MM.1S (cell line): ENCODE measurements around the gene NGB.

Experiments used
- DNase-seq: peaks from one replicate; pipeline ENCODE4 v3.0.0-alpha.2; 2015
- H2AFZ ChIP-seq: fragments of 300-600 bp; sonication (generic); 2 replicates; pipeline ENCODE4 v1.6.0; 2016; ENCODE audit warnings: antibody characterized with exemption, low read length
- H3F3A ChIP-seq: fragments of 300-600 bp; sonication (generic); 2 replicates; pipeline ENCODE4 v1.6.1; 2016; ENCODE audit warnings: mild to moderate bottlenecking, antibody characterized with exemption, low read length, moderate library complexity, mixed read lengths; ENCODE audit not compliant: insufficient read depth
- H3K27ac ChIP-seq: fragments of 300-600 bp; sonication (generic); 2 replicates; pipeline ENCODE4 v1.5.1; 2016; ENCODE audit warnings: mild to moderate bottlenecking, low read length
- H3K27me3 ChIP-seq: fragments of 300-600 bp; sonication (generic); replicated peaks from 2 replicates; pipeline ENCODE4 v1.6.0; 2016; ENCODE audit warnings: low read length; ENCODE audit not compliant: insufficient read depth
- H3K36me3 ChIP-seq: fragments of 300-600 bp; sonication (generic); replicated peaks from 2 replicates; pipeline ENCODE4 v1.6.1; 2016; ENCODE audit warnings: mild to moderate bottlenecking, low read length, mixed read lengths; ENCODE audit not compliant: insufficient read depth
- H3K4me1 ChIP-seq: fragments of 300-600 bp; sonication (generic); 2 replicates; pipeline ENCODE4 v1.6.1; 2016; ENCODE audit warnings: low read length, mixed read lengths
- H3K4me2 ChIP-seq: fragments of 300-600 bp; sonication (generic); 2 replicates; pipeline ENCODE4 v1.6.0; 2016; ENCODE audit warnings: low read depth, low read length
- H3K4me3 ChIP-seq: fragments of 300-600 bp; sonication (generic); 2 replicates; pipeline ENCODE4 v1.5.1; 2016; ENCODE audit warnings: low read length, mixed read lengths
- H3K79me2 ChIP-seq: fragments of 300-600 bp; sonication (generic); 2 replicates; pipeline ENCODE4 v1.6.1; 2016; ENCODE audit warnings: mixed run types, low read length, mixed read lengths
- H3K9ac ChIP-seq: fragments of 300-600 bp; sonication (generic); 2 replicates; pipeline ENCODE4 v1.6.1; 2016; ENCODE audit warnings: low read length, mixed read lengths
- H3K9me2 ChIP-seq: fragments of 300-600 bp; sonication (generic); replicated peaks from 2 replicates; pipeline ENCODE4 v1.6.1; 2016; ENCODE audit warnings: mild to moderate bottlenecking, low read length, mixed read lengths; ENCODE audit not compliant: insufficient read depth
- H3K9me3 ChIP-seq: fragments of 300-600 bp; sonication (generic); replicated peaks from 2 replicates; pipeline ENCODE4 v1.6.1; 2016; ENCODE audit warnings: mild to moderate bottlenecking, low read length, mixed read lengths; ENCODE audit not compliant: insufficient read depth
- H4K20me1 ChIP-seq: fragments of 300-600 bp; sonication (generic); 2 replicates; pipeline ENCODE4 v1.6.1; 2016; ENCODE audit warnings: mild to moderate bottlenecking, low read length, moderate library complexity, mixed read lengths; ENCODE audit not compliant: insufficient read depth
- CTCF ChIP-seq: fragments of 300-600 bp; sonication (generic); IDR thresholded peaks from 2 replicates; pipeline ENCODE4 v1.5.1; 2016; ENCODE audit warnings: antibody characterized with exemption, low read length, mixed read lengths
- EZH2 ChIP-seq: fragments of 300-600 bp; sonication (generic); optimal IDR thresholded peaks from 2 replicates; pipeline ENCODE3; 2017; ENCODE audit warnings: low read depth, mild to moderate bottlenecking, antibody characterized with exemption, low read length, mixed read lengths
- EZH2phosphoT487 ChIP-seq: fragments of 300-600 bp; sonication (generic); IDR thresholded peaks from 2 replicates; pipeline ENCODE4 v1.6.1; 2018; ENCODE audit warnings: antibody characterized with exemption, low read length

The NGB gene

GRCh38 chr14:77220246-77221017 is 50.6 kb downstream of the NGB start:
- Histone ChIP-seq H3K9me3 (no peaks in the 10 kb centered on the region), H2AFZ (no peak overlapping the region), H3K79me2 (no peaks in the 10 kb centered on the region), H3K9me2 (no peaks in the 10 kb centered on the region), H3K4me1 (no peaks in the 10 kb centered on the region), H3F3A (no peaks in the 10 kb centered on the region), H3K4me3 (no peak overlapping the region), H4K20me1 (no peaks in the 10 kb centered on the region), H3K4me2 (no peak overlapping the region), H3K9ac (no peak overlapping the region), H3K27ac (no peak overlapping the region), H3K27me3 (no peaks in the 10 kb centered on the region), H3K36me3 (no peaks in the 10 kb centered on the region)
- no peak for TF ChIP-seq CTCF
- no peak for TF ChIP-seq EZH2
- no peak for TF ChIP-seq EZH2phosphoT487
- DNase-seq: no peak

GRCh38 chr14:77219591-77219990 is 51.4 kb downstream of the NGB start:
- H3K27me3 ChIP-seq: no peaks in the 10 kb centered on the region
- no peaks in the 10 kb centered on the region for H3K9me2 ChIP-seq
- H3F3A ChIP-seq: no peaks in the 10 kb centered on the region
- H3K36me3 ChIP-seq: no peaks in the 10 kb centered on the region
- TF ChIP-seq EZH2: no peak
- no peak for TF ChIP-seq CTCF
- no peak for TF ChIP-seq EZH2phosphoT487
- no peak overlapping the region for H3K9ac ChIP-seq
- H3K4me1 ChIP-seq: no peaks in the 10 kb centered on the region
- no peak overlapping the region for H3K4me2 ChIP-seq
- no peak overlapping the region for H2AFZ ChIP-seq
- H3K9me3 ChIP-seq: no peaks in the 10 kb centered on the region
- H4K20me1 ChIP-seq: no peaks in the 10 kb centered on the region
- no peak overlapping the region for H3K27ac ChIP-seq
- H3K79me2 ChIP-seq: no peaks in the 10 kb centered on the region
- no peak overlapping the region for H3K4me3 ChIP-seq
- DNase-seq: no peak

- Histone ChIP-seq H2AFZ (no peak overlapping the region), H3K79me2 (no peaks in the 10 kb centered on the region), H3F3A (no peaks in the 10 kb centered on the region), H3K27me3 (no peaks in the 10 kb centered on the region), H3K27ac (no peak overlapping the region), H3K4me1 (no peaks in the 10 kb centered on the region), H3K4me3 (no peak overlapping the region), H3K36me3 (no peaks in the 10 kb centered on the region), H3K4me2 (no peak overlapping the region), H4K20me1 (no peaks in the 10 kb centered on the region), H3K9ac (no peak overlapping the region), H3K9me2 (no peaks in the 10 kb centered on the region), H3K9me3 (no peaks in the 10 kb centered on the region)
- TF ChIP-seq EZH2 (no peak), CTCF (no peak), EZH2phosphoT487 (no peak)
- DNase-seq: no peak
Measured at GRCh38 chr14:77217551-77217950, 53.5 kb downstream of the NGB start.
